ENCODE measurements around the gene ANKRD26. TPM values are rescaled to one million over a fixed set of nuclear protein-coding genes. Genes with fewer than 3 reads are reported as not detected.
A peak's percentile ranks its signal among the peaks of the same experiment; 100 is the strongest.

Gene ANKRD26
- total and polyA plus RNA-seq, 9 of the 15 experiments (the other 6 are each of a cell fraction or from before 2014, with no cell fraction given): 2.3 to 12.3 (median 4.9) TPM

GRCh38 chr10:27041196-27041595 lies 59.1 kb downstream of the ANKRD26 start (continued):
- TF ChIP-seq THAP12 (CRISPR knock-in tag; IDR thresholded peaks at IDR 0.05) (no peak), BACH1 (tag; IDR thresholded peaks at IDR 0.05) (no peak), BRD9 (IDR thresholded peaks at IDR 0.05; ENCODE audit: low read depth, partially characterized antibody) (no peak), KLF1 (tag; IDR thresholded peaks at IDR 0.05) (no peak), ZNF707 (CRISPR knock-in tag; conservative IDR thresholded peaks at IDR 0.05) (no peak)

GRCh38 chr10:27038168-27038567 lies 62.1 kb downstream of the ANKRD26 start:
- Histone ChIP-seq H3K9me3 (replicated peaks; ENCODE audit: control insufficient read depth, insufficient read depth, low read depth, low read length) (no peaks in the 10 kb centered on the region), H3K79me2 (ENCODE audit: control insufficient read depth, insufficient read depth, low read length) (no peaks in the 10 kb centered on the region), H3K9me1 (ENCODE audit: control insufficient read depth, insufficient read depth, low read length) (no peaks in the 10 kb centered on the region), H3K27ac (ENCODE audit: extremely low read depth, low read depth, low read length) (no peak overlapping the region), H2AFZ (ENCODE audit: low read depth, low read length) (no peak overlapping the region), H3K36me3 (ENCODE audit: control insufficient read depth, insufficient read depth, low read length) (peaks cover 24% of the 10 kb centered on the region; the same call in 2 of the 3 replicates), H4K20me1 (replicated peaks; ENCODE audit: control insufficient read depth, insufficient read depth, low read length) (no peaks in the 10 kb centered on the region), H3K27me3 (ENCODE audit: control insufficient read depth in 2 of 2, insufficient read depth in 2 of 2, low read length in 2 of 2) (no peaks in the 10 kb centered on the region; a peak in 1 of 5 replicates), H3K4me2 (ENCODE audit: insufficient read depth, low read length) (no peak overlapping the region), H3K4me1 (replicated peaks in 1 of 2; ENCODE audit: control insufficient read depth in 2 of 2, insufficient read depth in 2 of 2, low read length in 2 of 2) (no peaks in the 10 kb centered on the region), H3K4me3 (no peak overlapping the region), H3K9ac (ENCODE audit: insufficient read depth in 1 of 2, low read depth in 2 of 2, low read length in 2 of 2) (no peak overlapping the region)
- CTCF ChIA-PET (ENCODE audit: low intra/inter-chr PET ratio): no interaction called here
- POLR2A ChIA-PET: no interaction called here
- 91% methylated on average over 5 of the region's 5 CpGs for WGBS (ENCODE audit: insufficient coverage, low coverage, missing lambda C conversion rate)
- FAIRE-seq: no peak
- no peak for DNase-seq (ENCODE audit: extremely low read depth in 1 of 4, low spot score in 3 of 4)
- TF ChIP-seq IRF1 (CRISPR knock-in tag; IDR thresholded peaks at IDR 0.05; ENCODE audit: borderline replicate concordance) (no peak), NFIC (IDR thresholded peaks at IDR 0.05) (peak; percentile 96), CREB3 (tag; conservative IDR thresholded peaks at IDR 0.05; ENCODE audit: low read depth) (no peak), NFIX (CRISPR knock-in tag; IDR thresholded peaks at IDR 0.05; ENCODE audit: low read depth) (peak; percentile 87), SNIP1 (IDR thresholded peaks at IDR 0.05; ENCODE audit: low read depth) (no peak), SAFB (IDR thresholded peaks at IDR 0.05; ENCODE audit: borderline replicate concordance, low read depth, low read length) (no peak)
- intact Hi-C loops (cut with micrococcal nuclease) (no loop called here), in situ Hi-C loops (cut with MboI) (no loop called here)
- ATAC-seq: no peak
- BruUV-seq (replicated peaks): no TSS peak

Data from K562 (cell line).